PC-9 (cell line): Measurements from ENCODE around the gene APOC3. TPM values are rescaled to one million over a fixed set of nuclear protein-coding genes. Genes with fewer than 3 reads are reported as not detected.

Source experiments
- BruUV-seq: library from RNA; stranded (reverse); fragments of 400-500 nt; replicated peaks from 2 replicates; lab custom pipeline; 2021; lab: Mats Ljungman, UMichigan
- CTCF ChIA-PET: fragments of 300-600 bp; sonication (Branson Sonifier 250); formaldehyde crosslinking; loops from one replicate; lab custom pipeline; 2022; ENCODE audit warnings: antibody characterized with exemption; lab: Charles Lee
- POLR2A ChIA-PET: fragments of 300-600 bp; sonication (Branson Sonifier 250); formaldehyde crosslinking; loops from one replicate; lab custom pipeline; 2022; ENCODE audit warnings: antibody characterized with exemption; ENCODE audit not compliant: unreplicated experiment; lab: Charles Lee
- DNase-seq, 2 experiments: peaks; one replicate each; pipeline versions ENCODE4 v3.0.0 to v3.0.0-alpha.2; 2015 to 2022; ENCODE audit warnings: mixed read lengths in 1 of 2
- H2AFZ ChIP-seq: fragments of 200-600 bp; sonication (generic); 2 replicates; pipeline ENCODE4 v1.8.1; 2017; ENCODE audit warnings: antibody characterized with exemption
- H3F3A ChIP-seq: fragments of 200-600 bp; sonication (generic); 2 replicates; pipeline ENCODE4 v1.8.1; 2017; ENCODE audit warnings: antibody characterized with exemption, mild to moderate bottlenecking, low read depth; ENCODE audit not compliant: insufficient read depth
- H3K27ac ChIP-seq: fragments of 200-600 bp; sonication (generic); 2 replicates; pipeline ENCODE4 v1.6.1; 2016; ENCODE audit warnings: mixed run types
- H3K27me3 ChIP-seq: fragments of 200-600 bp; sonication (generic); 2 replicates; pipeline ENCODE4 v1.6.1; 2016; ENCODE audit warnings: low read depth, mixed run types; ENCODE audit not compliant: insufficient read depth
- H3K36me3 ChIP-seq: fragments of 200-600 bp; sonication (generic); 2 replicates; pipeline ENCODE4 v1.6.1; 2016; ENCODE audit warnings: low read depth, mixed run types
- H3K4me1 ChIP-seq: fragments of 200-600 bp; sonication (generic); replicated peaks from 2 replicates; pipeline ENCODE4 v1.6.1; 2016; ENCODE audit warnings: mixed run types; ENCODE audit not compliant: insufficient read depth
- H3K4me2 ChIP-seq: fragments of 200-600 bp; sonication (generic); 2 replicates; pipeline ENCODE4 v1.6.1; 2017; ENCODE audit warnings: mixed run types
- H3K4me3 ChIP-seq: fragments of 200-600 bp; sonication (generic); 2 replicates; pipeline ENCODE4 v1.6.1; 2016; ENCODE audit warnings: mixed run types
- H3K79me2 ChIP-seq: fragments of 200-600 bp; sonication (generic); 2 replicates; pipeline ENCODE4 v1.6.1; 2017; ENCODE audit warnings: low read depth, mixed run types
- H3K9me2 ChIP-seq: fragments of 200-600 bp; sonication (generic); 2 replicates; pipeline ENCODE4 v1.8.1; 2017; ENCODE audit warnings: mild to moderate bottlenecking; ENCODE audit not compliant: insufficient read depth
- H3K9me3 ChIP-seq: fragments of 200-600 bp; sonication (generic); 2 replicates; pipeline ENCODE4 v1.8.1; 2016; ENCODE audit warnings: low read depth; ENCODE audit not compliant: insufficient read depth
- H4K20me1 ChIP-seq: fragments of 200-600 bp; sonication (generic); 2 replicates; pipeline ENCODE4 v1.8.1; 2017; ENCODE audit not compliant: insufficient read depth
- EZH2 ChIP-seq: fragments of 200-600 bp; sonication (generic); IDR thresholded peaks from 2 replicates; pipeline ENCODE4 v1.8.0; 2017; ENCODE audit warnings: antibody characterized with exemption, low read depth
- intact Hi-C: fragments of 100-400 bp; cut with micrococcal nuclease; formaldehyde crosslinking; loops from one replicate; pipeline ENCODE4 v1.10.0; 2022; ENCODE audit not compliant: unreplicated experiment
- total RNA-seq: library from RNA; stranded (reverse); gene quantifications from 2 replicates; pipeline ENCODE4 v1.2.3, GENCODE V29; 2021
- TF ChIP-seq, protein P1 (sequence below): fragments of 200-600 bp; sonication (generic); conservative IDR thresholded peaks from 2 replicates; pipeline ENCODE4 v1.6.1; 2017; ENCODE audit warnings: mixed run types, antibody characterized with exemption, mild to moderate bottlenecking, moderate library complexity

Gene APOC3
- total RNA-seq, 1 experiment from 2014 or later: not detected

- no peaks in the 10 kb centered on the region for H3K79me2 ChIP-seq
- no peaks in the 10 kb centered on the region for H3K4me1 ChIP-seq
- no peaks in the 10 kb centered on the region for H3K9me3 ChIP-seq
- H3K27me3 ChIP-seq: no peaks in the 10 kb centered on the region
- no peaks in the 10 kb centered on the region for H3K9me2 ChIP-seq
- H4K20me1 ChIP-seq: no peaks in the 10 kb centered on the region
- ChIA-PET CTCF (no interaction called here), POLR2A (no interaction called here)
- TF ChIP-seq, protein P1, sequence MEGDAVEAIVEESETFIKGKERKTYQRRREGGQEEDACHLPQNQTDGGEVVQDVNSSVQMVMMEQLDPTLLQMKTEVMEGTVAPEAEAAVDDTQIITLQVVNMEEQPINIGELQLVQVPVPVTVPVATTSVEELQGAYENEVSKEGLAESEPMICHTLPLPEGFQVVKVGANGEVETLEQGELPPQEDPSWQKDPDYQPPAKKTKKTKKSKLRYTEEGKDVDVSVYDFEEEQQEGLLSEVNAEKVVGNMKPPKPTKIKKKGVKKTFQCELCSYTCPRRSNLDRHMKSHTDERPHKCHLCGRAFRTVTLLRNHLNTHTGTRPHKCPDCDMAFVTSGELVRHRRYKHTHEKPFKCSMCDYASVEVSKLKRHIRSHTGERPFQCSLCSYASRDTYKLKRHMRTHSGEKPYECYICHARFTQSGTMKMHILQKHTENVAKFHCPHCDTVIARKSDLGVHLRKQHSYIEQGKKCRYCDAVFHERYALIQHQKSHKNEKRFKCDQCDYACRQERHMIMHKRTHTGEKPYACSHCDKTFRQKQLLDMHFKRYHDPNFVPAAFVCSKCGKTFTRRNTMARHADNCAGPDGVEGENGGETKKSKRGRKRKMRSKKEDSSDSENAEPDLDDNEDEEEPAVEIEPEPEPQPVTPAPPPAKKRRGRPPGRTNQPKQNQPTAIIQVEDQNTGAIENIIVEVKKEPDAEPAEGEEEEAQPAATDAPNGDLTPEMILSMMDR: no peak
- no peak for TF ChIP-seq EZH2
- H3K27ac ChIP-seq: no peak overlapping the region
- no peak for DNase-seq
- no TSS peak for BruUV-seq
- no peaks in the 10 kb centered on the region for H3F3A ChIP-seq
- H3K4me3 ChIP-seq: no peak overlapping the region
- no peak overlapping the region for H3K4me2 ChIP-seq
- H2AFZ ChIP-seq: no peak overlapping the region
- intact Hi-C loops: no loop called here
- H3K36me3 ChIP-seq: no peaks in the 10 kb centered on the region
These were observed 3.6 kb upstream of the APOC3 start for GRCh38 chr11:116825854-116826750.

- H3K9me3 ChIP-seq: no peaks in the 10 kb centered on the region
- no peak overlapping the region for H3K4me2 ChIP-seq
- no peaks in the 10 kb centered on the region for H3K79me2 ChIP-seq
- H3K4me3 ChIP-seq: no peak overlapping the region
- intact Hi-C loops: no loop called here
- no peaks in the 10 kb centered on the region for H3K9me2 ChIP-seq
- H3K27me3 ChIP-seq: no peaks in the 10 kb centered on the region
- ChIA-PET POLR2A (no interaction called here), CTCF (no interaction called here)
- no TSS peak for BruUV-seq
- no peak overlapping the region for H3K27ac ChIP-seq
- H2AFZ ChIP-seq: no peak overlapping the region
- TF ChIP-seq EZH2: no peak
- TF ChIP-seq, protein P1: no peak
- no peaks in the 10 kb centered on the region for H3F3A ChIP-seq
- no peaks in the 10 kb centered on the region for H3K36me3 ChIP-seq
- DNase-seq: no peak
- no peaks in the 10 kb centered on the region for H4K20me1 ChIP-seq
- H3K4me1 ChIP-seq: peaks cover 1% of the 10 kb centered on the region; the same call in 1 of the 2 replicates
These were observed 2.8 kb upstream of the APOC3 start for GRCh38 chr11:116826751-116827431.

DNA sequence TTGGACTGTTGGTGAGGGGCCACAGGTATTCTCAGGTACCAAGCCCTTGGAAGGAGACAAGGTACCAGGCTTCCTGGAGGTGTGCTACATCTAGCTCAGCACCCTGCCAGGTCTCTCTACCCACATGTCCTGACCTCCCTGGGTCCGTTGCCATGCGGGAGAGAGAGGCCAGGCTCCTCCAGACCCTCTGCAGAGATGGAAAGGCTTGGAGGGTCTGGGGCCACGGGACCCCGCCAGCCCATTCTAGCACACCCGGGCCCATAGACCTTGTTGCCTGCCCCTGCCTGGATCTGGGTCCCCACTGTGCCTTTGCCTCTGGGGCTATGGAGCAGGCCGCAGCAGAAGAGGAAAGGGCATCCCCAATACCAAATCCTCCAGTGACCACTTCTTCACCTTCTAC, 2.2 kb upstream of the APOC3 start:
- peaks cover 7% of the 10 kb centered on the region; the same call in 1 of the 2 replicates for H3K4me1 ChIP-seq
- TF ChIP-seq EZH2: no peak
- TF ChIP-seq, protein P1: no peak
- BruUV-seq: no TSS peak
- no peaks in the 10 kb centered on the region for H3K27me3 ChIP-seq
- no peaks in the 10 kb centered on the region for H3K9me3 ChIP-seq
- no peak overlapping the region for H2AFZ ChIP-seq
- H3K36me3 ChIP-seq: no peaks in the 10 kb centered on the region
- intact Hi-C loops: no loop called here
- no peaks in the 10 kb centered on the region for H4K20me1 ChIP-seq
- ChIA-PET CTCF (no interaction called here), POLR2A (no interaction called here)
- no peak overlapping the region for H3K4me2 ChIP-seq
- H3K79me2 ChIP-seq: no peaks in the 10 kb centered on the region
- H3F3A ChIP-seq: no peaks in the 10 kb centered on the region
- no peaks in the 10 kb centered on the region for H3K9me2 ChIP-seq
- H3K4me3 ChIP-seq: no peak overlapping the region
- no peak overlapping the region for H3K27ac ChIP-seq
- no peak for DNase-seq
